ENCODE data around the gene KDM2A. TPM values are rescaled to one million over a fixed set of nuclear protein-coding genes. Genes with fewer than 3 reads are reported as not detected.

Gene KDM2A
- total RNA-seq, 1 experiment from 2014 or later: 121 TPM

- H3K27me3 ChIP-seq (replicated peaks; ENCODE audit: insufficient read depth, low read depth, low read length, poor library complexity): no peaks in the 10 kb centered on the region
- intact Hi-C loops (cut with micrococcal nuclease; ENCODE audit: unreplicated experiment): no loop called here
- BruUV-seq (replicated peaks): no TSS peak
- no peak overlapping the region for H3K4me3 ChIP-seq (ENCODE audit: low read depth, low read length, poor library complexity, severe bottlenecking)
- no peak for TF ChIP-seq EZH2 (IDR thresholded peaks at IDR 0.05; ENCODE audit: borderline replicate concordance, low read depth, low read length, poor library complexity, severe bottlenecking)
- no peak for TF ChIP-seq CTCF (conservative IDR thresholded peaks at IDR 0.05; ENCODE audit: low read depth, low read length)
- no peaks in the 10 kb centered on the region for H3K9me3 ChIP-seq (ENCODE audit: low read depth, low read length, poor library complexity, severe bottlenecking)
- ChIA-PET POLR2A (ENCODE audit: low non-redundant PET) (no interaction called here), CTCF (no interaction called here)
- H3K36me3 ChIP-seq (ENCODE audit: insufficient read depth, low read length, poor library complexity, severe bottlenecking): peaks cover 65% of the 10 kb centered on the region
- no peak for DNase-seq (ENCODE audit: low spot score)
- H3K4me1 ChIP-seq (ENCODE audit: insufficient read depth, low read length, poor library complexity, severe bottlenecking): no peaks in the 10 kb centered on the region
- no peak overlapping the region for H3K27ac ChIP-seq (ENCODE audit: low read depth, low read length, poor library complexity, severe bottlenecking)
Observed at GRCh38 chr11:67136156-67136555, 17.1 kb downstream of the KDM2A start.

GRCh38 chr11:67138922-67139321 is 19.9 kb downstream of the KDM2A start:
- peaks cover 46% of the 10 kb centered on the region for H3K36me3 ChIP-seq (ENCODE audit: insufficient read depth, low read length, poor library complexity, severe bottlenecking)
- no peaks in the 10 kb centered on the region for H3K4me1 ChIP-seq (ENCODE audit: insufficient read depth, low read length, poor library complexity, severe bottlenecking)
- H3K27me3 ChIP-seq (replicated peaks; ENCODE audit: insufficient read depth, low read depth, low read length, poor library complexity): no peaks in the 10 kb centered on the region
- TF ChIP-seq EZH2 (IDR thresholded peaks at IDR 0.05; ENCODE audit: borderline replicate concordance, low read depth, low read length, poor library complexity, severe bottlenecking) (no peak), CTCF (conservative IDR thresholded peaks at IDR 0.05; ENCODE audit: low read depth, low read length) (no peak)
- no peaks in the 10 kb centered on the region for H3K9me3 ChIP-seq (ENCODE audit: low read depth, low read length, poor library complexity, severe bottlenecking)
- H3K4me3 ChIP-seq (ENCODE audit: low read depth, low read length, poor library complexity, severe bottlenecking): no peak overlapping the region
- no peak for DNase-seq (ENCODE audit: low spot score)
- H3K27ac ChIP-seq (ENCODE audit: low read depth, low read length, poor library complexity, severe bottlenecking): no peak overlapping the region
- intact Hi-C loops (cut with micrococcal nuclease; ENCODE audit: unreplicated experiment): no loop called here
- POLR2A ChIA-PET (ENCODE audit: low non-redundant PET): no interaction called here
- CTCF ChIA-PET: no interaction called here
- no TSS peak for BruUV-seq (replicated peaks)

GRCh38 chr11:67146516-67147226 is 27.6 kb downstream of the KDM2A start:
- TF ChIP-seq EZH2 (IDR thresholded peaks at IDR 0.05; ENCODE audit: borderline replicate concordance, low read depth, low read length, poor library complexity, severe bottlenecking) (no peak), CTCF (conservative IDR thresholded peaks at IDR 0.05; ENCODE audit: low read depth, low read length) (no peak)
- Histone ChIP-seq H3K4me1 (ENCODE audit: insufficient read depth, low read length, poor library complexity, severe bottlenecking) (peaks cover 4% of the 10 kb centered on the region), H3K9me3 (ENCODE audit: low read depth, low read length, poor library complexity, severe bottlenecking) (no peaks in the 10 kb centered on the region), H3K27me3 (replicated peaks; ENCODE audit: insufficient read depth, low read depth, low read length, poor library complexity) (no peaks in the 10 kb centered on the region), H3K36me3 (ENCODE audit: insufficient read depth, low read length, poor library complexity, severe bottlenecking) (peaks cover 8% of the 10 kb centered on the region), H3K4me3 (ENCODE audit: low read depth, low read length, poor library complexity, severe bottlenecking) (no peak overlapping the region), H3K27ac (ENCODE audit: low read depth, low read length, poor library complexity, severe bottlenecking) (no peak overlapping the region)
- DNase-seq (ENCODE audit: low spot score): no peak
- intact Hi-C loops (cut with micrococcal nuclease; ENCODE audit: unreplicated experiment): no loop called here
- ChIA-PET POLR2A (ENCODE audit: low non-redundant PET) (no interaction called here), CTCF (no interaction called here)
- BruUV-seq (replicated peaks): no TSS peak
